SHP77 treated with DMSO at 0.1 percent for 48 hours (cell line): ENCODE results near the gene RRAGD.
"Not testable (repeated sequence)": the region's sequence is repeated elsewhere in the genome, so short reads cannot be mapped to it uniquely, and the experiment has no call there.

ENCODE experiments used
- DNase-seq: peaks from one replicate; lab custom pipeline; 2025; lab: John Stamatoyannopoulos, UW

RRAGD gene

DNA sequence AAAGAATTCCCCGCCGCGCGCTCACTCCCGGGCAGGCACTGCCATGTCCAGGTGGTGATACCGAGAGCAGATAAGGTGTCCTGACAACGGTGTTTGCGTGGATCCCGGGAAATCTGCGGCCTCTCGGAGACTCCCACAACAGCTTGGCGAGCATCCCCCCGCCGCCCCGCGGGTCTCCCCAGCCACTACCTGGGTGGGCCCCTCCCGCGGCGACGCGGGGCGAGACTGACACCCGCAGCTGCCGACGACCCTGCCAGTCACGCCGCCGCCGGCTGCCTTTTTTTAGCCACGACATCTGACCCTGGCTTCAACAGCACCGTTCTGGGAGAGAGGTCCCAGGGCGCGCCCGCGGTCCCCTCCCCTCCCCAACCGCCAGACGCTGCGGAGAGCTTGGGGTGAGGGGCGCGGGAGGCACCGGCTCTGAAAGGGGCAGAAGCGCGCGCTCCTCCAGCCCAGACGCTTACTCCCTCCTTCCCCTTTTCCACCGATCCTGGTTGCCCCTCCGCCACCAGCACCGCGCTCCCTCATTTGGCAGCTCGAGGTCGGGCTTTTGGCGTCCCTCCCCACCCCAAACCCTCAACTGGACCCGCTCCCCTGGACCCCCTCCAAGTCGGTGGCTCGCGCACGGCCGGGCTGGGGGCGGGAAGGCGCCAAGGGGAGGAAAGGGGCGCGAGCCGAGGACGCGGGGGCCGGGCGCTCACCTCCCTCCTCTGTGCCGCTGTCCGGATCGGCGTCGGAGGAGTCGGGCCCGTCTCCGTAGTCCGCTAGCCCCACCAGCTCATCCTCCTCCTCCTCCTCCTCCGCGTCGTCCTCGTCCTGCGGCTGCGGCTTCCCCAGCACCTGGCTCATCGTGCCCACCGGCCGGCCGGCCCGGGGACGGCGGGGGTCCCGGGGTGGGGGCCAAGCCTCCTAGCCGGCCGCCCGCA lies 665 bp downstream of the RRAGD start:
- DNase-seq: no peak

DNA sequence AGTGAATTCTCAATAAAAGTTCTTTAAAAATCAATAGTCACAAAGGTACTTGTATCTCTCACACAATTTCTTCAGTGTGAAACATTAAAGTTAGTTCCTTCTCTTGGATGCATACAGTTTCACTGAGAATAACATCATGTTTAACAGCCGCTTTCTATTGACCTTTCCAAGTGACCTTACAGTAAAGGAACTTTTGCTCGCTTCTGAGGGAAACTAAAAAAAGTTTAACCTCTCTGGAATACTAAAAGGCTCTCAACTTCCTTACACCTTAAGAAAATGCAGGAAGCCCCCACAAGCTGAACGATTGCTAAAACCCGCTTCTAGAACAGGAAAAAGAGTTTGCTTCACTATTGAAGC lies 1.3 kb downstream of the RRAGD start:
- DNase-seq: no peak

DNA sequence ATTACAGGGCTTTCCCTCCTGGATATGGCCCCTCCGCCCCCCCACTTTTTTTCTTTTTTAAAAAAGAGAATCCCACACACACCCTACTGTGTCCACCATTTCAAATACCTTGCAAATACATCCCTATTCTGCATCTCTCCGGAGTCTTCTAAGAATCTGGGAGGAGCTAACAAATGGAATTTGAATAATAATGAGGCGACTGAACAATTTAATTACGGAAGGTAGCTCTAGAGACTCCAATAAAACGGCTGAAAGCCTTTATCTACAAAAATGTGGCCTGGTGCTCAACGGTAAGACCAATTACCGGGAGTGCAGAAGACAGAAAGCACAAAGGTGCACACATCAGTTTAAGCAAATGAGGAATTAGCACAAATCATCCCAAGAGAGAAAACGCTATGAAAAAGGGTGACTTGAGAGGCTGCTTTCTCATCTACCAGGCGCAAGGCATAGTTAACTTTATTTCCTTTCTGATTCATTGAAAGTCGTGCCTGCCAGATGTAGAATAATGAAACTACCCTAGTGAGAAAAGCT lies 1.8 kb downstream of the RRAGD start:
- DNase-seq: no peak

DNA sequence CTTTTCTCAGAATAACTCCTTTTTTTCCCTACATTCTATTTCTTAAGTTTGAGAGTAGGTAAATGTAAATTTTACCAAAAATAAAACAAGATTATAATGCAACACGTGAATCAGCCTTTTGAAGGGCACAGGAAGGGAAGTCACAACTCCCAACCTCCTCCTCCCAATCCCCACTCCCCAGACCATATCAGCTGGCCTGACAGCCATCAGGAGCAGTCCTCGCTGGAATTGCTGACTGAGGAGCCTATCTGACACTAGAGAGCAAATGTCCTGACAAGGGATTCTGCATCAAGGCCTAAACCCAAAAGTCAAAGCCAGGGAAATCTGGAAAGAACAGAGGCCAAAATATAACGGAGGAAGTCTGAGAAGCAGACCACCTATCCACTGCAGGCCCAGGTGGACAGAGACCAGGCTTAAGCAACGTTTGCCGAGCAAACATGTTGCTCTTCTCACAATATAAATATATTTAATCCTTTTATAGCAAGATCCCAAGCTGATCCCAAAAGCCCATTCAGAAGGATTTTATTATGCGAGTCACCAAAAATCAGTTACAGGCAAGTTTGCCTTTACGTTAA lies 2.5 kb downstream of the RRAGD start:
- DNase-seq: no peak

DNA sequence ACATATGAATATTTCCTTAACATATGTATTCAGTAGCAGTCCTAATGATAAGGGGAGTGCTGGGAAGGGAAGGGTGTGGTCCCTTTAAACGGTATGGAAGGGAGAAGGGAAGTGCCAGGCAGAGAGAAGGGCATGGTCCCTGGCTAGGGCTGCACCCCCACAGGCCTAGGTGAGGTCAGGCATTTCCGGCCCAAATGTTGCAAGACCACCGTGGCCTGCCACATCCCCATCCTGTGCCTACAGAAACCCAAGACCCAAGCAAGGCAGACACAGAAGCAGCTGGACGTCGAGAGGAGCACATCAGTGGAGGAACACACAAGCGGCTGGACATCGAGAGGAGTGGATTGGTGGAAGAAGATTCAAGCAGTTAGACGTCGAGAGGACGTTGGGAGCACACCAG lies 5.9 kb downstream of the RRAGD start:
- DNase-seq: no peak

DNA sequence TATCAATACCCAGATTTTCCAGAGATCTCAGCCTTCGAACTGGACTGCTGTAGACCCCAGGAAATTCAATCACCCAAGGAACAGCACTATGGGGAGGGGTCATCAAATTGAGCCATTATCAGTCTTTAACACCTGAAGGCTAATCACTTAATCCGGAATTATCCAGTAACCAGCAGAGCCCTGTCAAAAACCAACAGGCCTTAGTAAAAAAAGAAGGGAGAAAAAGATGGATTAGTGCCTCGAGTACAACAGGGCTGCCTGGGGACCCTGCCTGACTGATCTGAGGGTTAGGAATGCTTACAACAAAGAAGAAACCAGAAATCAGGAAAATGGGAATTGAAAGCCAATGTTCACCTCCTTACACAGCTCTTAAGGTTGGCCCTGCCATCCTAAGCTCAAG lies 7.6 kb downstream of the RRAGD start:
- DNase-seq: no peak

DNA sequence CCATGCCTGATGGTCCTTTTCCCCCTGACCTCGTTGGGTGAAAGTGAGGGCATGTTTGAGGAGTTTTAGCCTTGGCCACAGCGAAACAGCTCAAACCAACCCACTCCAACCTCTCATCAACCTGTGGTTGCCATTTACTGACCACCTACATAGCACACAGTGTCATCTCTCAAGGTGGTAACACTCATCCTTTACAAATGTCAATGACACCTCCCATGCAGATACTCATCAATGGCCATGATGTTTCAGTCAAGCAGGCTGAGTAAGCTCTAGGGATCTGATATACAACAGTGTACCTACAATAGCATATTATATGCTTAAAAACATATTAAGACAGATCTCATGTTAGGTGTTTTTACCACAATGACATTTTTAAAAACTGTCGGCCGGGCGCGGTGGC lies 9.3 kb downstream of the RRAGD start:
- no peak for DNase-seq

DNA sequence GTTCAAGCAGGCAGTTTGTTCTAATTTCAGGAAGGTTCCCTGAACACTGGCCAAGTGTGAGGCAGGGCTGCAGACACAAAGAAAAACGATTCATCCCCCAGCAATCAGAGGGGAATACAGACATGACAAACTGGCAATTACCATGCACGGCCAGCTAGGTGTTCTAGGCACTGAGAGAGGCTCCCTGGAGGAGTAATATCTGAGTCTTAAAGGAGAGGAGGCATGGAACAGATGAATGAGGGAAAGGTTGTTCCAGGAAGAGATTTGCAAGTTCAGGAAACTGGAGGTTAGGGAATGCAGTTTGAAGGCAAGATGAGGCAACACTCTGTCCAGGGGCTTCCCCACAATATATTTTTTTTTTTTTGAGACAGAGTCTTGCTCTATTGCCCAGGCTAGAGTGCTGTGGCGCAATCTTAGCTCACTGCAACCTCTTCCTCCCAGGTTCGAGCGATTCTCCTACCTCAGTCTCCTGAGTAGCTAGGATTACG lies 11.1 kb downstream of the RRAGD start:
- DNase-seq: no peak

DNA sequence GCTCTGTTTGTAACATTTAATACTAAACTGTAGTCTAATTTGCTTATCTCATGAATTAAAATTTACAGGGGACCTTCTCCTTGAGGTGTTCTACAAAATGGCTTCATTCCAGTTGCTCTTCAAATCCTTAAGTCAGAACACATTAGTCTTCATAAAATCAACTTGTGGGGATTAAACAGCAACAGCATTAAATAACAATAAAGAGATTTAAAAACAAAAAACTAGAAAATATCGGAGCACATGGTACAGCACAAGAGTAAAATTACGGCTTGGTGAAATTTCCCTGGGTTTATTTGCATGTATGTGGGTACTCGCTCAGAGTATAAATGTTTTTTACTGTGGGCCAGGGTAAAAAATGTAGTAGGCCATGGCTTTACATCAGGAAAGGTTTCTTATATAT lies 12.0 kb downstream of the RRAGD start:
- DNase-seq: no peak

DNA sequence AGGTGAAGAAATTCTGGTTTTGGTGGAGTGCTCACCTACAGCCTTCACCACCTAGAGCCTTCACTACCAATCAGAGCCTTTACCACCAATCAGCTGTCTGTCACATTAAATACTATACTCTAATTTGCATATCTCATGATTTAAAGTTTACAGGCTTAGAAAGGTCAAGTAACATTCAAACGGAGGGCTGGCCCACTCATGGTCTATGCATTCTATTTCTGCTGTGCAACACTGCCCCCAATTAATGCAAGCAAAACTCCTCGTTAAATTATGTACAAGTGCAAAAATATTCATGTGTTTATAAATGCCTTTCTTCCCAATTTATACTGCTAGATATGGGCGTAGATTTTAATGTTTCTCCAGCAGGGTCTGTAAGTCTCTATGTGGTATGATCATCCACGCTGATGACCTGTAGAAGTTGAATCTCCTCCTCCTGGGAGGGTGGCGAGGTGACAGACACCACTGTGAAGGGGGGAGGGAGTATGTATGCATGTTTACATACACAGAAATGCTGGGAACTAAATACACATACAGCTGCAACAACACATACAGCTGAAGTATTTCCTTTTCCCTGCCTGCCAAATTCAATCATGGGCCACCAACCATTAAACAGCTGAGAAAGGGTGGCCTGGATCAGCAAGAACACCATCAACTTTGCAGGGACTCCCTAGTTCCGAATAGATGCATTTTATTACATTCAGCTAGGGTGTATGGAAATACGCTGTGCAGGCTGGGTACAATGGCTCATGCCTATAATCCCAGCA lies 13.1 kb downstream of the RRAGD start:
- DNase-seq: peak; percentile 14

DNA sequence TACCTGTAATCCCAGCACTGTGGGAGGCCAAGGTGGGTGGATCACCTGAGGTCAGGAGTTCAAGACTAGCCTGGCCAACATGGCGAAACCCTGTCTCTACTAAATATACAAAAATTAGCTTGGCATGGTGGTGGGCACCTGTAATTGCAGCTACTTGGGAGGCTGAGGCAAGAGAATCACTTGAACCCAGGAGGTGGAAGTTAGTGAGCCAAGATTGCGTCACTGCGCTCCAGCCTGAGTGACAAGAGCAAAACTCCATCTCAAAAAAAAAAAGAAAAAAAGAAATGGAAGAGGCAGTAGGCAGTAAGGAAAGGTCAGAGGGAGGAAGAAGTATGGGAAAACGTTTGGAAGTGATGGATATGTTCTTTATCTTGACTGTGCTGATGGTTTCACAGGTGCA lies 14.2 kb downstream of the RRAGD start:
- DNase-seq: not testable (repeated sequence)

DNA sequence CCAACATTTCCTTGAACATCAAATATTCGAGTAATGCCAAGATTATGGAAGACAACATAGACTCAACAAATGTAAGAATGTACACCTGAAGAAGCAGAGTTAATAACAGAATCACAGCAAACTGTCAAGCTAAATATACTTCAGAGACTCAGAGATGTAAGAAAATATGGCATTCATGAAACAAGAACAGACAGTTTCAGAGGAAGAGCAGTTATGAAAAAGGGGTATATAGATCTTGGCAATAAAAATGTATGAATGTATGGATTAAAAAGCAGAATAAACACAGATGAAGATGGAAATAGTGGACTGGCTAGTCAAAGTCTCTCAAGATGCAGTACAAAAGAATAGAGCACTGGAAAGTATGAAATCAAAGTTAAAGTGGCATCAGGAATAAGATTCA lies 18.4 kb downstream of the RRAGD start:
- no peak for DNase-seq

DNA sequence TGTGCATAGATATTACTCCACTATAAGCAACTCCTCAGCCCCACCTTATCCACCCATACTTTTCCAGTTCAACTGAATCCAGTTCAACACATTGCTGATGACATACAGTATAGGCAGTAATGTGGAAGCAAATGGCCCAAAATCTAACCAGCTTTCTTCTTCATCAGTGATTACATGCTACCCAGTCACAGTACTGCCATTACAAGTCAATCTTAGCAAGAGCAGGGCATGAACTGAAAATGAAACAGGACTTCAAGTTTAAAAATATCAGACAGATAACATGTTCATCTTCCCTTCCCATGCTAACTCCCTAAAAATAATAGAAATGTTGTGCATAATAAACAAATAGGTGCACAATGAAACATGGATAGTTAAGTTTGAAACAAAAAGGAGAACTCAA lies 19.2 kb downstream of the RRAGD start:
- no peak for DNase-seq

DNA sequence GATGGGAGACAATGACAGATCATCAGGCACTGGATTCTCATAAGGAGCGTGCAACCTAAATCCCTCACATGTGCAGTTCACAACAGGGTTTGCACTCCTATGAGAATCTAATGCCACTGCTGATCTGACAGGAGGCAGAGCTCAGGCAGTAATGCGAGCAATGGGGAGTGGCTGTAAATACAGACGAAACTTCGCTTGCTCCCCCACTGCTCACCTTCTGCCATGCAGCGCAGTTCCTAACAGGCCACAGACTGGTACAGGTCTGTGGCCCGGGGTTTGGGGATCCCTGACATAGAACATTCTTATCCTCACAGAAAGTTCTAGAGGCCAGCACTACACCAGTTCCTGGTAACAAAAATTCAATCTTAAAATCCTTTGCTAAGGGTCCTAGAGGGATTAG lies 23.2 kb downstream of the RRAGD start:
- no peak for DNase-seq

DNA sequence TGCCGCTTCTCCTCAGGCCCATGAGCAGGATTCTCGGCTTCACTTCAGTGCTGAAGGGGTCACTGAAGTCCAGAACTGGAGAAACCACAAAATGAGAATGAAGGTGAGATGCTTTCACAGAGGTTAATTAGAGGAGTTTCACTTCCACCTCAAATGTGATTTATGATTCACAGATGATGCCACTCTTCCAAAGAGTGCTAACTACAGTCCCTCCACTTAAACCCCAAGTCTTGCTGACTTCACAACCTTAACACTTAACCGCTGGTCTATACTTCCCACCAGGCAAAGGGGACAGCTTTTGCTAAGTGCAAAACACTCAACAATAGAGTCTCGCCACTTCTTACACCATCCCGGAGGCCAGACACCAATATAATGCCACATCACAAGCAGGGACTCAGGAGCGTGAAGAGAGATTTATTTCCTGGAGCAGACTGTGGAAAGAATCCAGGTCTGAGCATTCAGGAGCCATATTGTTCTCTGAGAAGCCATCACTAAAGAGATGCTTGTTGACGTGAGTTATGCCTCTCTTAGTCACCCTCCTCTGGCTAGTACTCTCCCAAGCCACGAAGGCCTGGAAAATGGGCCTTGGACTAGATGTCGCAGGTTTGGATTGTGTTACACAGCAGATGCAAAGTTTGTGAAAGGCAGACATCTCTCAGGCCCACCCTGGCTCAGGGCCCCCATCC lies 24.4 kb downstream of the RRAGD start:
- no peak for DNase-seq

DNA sequence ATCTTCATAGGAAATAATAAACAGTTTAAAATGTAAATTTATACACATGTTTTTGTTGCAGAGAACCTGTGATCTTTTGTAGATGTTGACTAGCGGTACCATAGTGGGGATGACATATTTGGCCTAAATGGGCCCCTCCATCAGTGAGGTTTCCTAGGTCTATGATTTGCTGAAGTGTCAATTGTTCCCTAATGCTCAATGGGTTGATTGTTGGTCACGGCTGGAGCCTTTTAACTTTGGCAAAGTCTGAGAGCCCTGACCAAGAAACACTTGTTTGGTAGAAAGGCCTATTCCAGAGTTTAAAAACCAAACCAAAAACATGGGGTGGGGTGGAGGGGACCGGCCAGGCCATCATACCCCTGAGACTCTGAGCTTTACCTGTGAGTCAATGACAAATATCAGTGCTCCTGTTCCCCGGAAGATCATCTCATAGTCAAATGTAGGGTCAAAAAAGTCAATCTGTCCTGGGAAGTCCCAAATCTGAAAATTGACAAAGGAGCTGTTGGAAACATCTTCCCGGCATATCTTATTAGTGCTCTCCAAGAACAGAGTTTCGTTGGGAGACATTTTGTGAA lies 25.1 kb downstream of the RRAGD start:
- no peak for DNase-seq

DNA sequence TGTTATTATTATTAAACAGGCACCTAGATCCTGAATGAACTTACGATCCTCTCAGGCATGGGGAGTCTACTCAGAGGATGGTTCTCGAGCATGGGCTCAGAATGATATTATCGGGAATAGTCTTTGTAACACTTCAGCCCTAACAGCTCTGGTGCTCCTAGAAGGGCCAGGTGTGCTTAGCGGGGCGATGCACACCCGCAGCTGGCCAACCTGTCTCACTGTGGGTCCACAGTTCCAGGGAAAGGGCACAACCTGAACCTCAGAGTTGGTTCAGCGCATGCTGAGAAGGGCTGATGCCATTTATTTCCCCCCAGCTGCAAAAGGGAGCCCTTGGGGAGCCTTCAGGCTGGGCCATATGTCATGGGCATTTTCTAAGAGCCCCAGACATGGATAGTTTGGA lies 26.2 kb downstream of the RRAGD start:
- no peak for DNase-seq

DNA sequence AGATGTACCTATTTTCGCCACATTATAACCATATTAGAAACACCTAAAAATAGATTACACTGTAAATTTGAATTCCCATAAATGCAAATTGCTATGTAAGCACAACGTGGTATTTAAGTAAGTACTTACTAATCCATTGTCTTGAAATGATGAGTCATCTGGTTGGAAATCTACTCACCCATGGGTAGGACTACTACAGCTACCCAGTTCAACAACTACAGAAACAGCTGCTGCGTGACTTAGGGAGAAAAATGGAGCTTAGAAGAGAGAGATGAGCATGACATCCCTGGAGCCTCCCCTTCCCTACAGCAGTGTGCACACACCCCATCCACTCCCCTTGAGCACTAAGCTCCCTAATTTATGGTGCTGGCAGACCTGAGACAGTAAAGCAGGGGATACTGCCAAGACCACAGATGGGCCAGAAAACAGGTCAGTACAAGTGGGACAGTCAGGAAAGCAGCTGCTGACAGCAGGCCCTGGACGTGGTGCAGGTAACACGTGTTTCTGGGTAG lies 26.9 kb downstream of the RRAGD start:
- peak; percentile 53 for DNase-seq

DNA sequence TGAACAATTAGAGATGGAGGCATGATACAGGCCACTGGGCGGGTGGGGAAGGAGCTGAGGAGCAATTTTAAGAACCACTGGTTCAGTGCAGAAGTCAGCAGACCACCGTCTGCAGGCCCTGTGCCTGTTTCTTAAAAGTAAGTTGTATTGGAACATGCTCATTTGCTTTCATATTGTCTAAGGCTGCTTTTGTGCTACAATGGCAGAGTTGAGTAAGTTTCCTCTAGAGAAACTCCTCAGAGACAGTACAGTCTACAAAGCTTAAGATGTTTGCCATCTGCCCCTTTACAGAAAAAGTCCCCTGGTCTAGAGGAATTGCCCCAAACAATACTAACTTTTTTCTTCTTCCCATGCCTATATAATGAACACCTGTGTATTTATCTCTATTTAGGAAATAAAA lies 31.0 kb downstream of the RRAGD start:
- DNase-seq: no peak

DNA sequence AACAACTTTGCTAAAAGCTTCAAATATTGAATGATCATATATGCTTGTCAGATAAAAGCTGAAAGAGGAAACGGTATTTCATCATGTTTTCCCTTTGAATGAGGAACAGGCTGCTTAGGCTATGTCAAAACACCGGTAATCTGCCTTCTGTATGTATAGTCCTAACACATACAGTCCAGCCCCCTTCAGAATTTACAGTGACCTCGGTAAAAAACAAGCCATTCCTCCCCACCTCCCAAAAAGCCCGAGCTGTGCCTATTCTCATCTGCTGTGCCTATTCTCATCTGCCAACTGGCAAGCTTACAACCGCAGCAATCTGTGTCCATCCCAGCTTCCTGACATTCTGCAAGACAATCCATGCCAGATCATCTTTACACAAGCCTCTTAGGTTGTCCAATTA lies 32.8 kb downstream of the RRAGD start:
- DNase-seq: no peak

DNA sequence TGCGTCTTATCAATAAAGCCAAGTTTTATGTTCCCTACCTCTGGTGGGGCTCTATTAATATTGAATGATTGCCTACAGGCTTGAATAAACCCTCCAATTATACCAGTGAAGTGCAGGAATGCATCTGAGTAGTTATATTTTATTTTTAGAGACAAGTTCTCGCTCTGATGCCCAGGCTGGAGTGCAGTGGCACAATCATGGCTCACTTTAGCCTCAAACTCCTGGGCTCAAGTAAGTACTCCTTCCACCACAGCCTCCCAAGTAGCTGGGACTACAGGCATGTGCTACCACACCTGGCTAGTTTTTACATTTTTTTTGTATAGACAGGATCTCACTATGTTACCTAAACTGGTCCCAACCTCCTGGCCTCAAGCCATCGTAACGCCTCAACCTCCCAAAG lies 33.4 kb downstream of the RRAGD start:
- DNase-seq: no peak
